Loucy (cell line): ENCODE measurements around the gene APPBP2.

Experiments
- H2AFZ ChIP-seq: fragments of 200-600 bp; sonication (generic); 2 replicates; pipeline ENCODE4 v1.6.0; 2016; ENCODE audit warnings: antibody characterized with exemption, mild to moderate bottlenecking, low read length, moderate library complexity
- H3F3A ChIP-seq: fragments of 200-600 bp; 2 replicates; pipeline ENCODE4 v1.6.0; 2016; ENCODE audit warnings: antibody characterized with exemption, low read depth, mild to moderate bottlenecking
- H3K27me3 ChIP-seq: fragments of 200-600 bp; sonication (generic); 2 replicates; pipeline ENCODE4 v1.6.1; 2014; ENCODE audit warnings: low read length, mild to moderate bottlenecking; ENCODE audit not compliant: insufficient read depth, poor library complexity, severe bottlenecking
- H3K36me3 ChIP-seq: fragments of 200-600 bp; sonication (generic); 2 replicates; pipeline ENCODE4 v1.6.1; 2016; ENCODE audit warnings: low read length; ENCODE audit not compliant: insufficient read depth
- H3K4me1 ChIP-seq: fragments of 200-600 bp; sonication (generic); 2 replicates; pipeline ENCODE4 v1.5.1; 2014; ENCODE audit warnings: low read length, mild to moderate bottlenecking; ENCODE audit not compliant: insufficient read depth, poor library complexity, severe bottlenecking
- H3K4me2 ChIP-seq: fragments of 200-600 bp; sonication (generic); 2 replicates; pipeline ENCODE4 v1.6.0; 2014; ENCODE audit warnings: antibody characterized with exemption, low read length, low read depth, mild to moderate bottlenecking; ENCODE audit not compliant: poor library complexity, severe bottlenecking
- H3K4me3 ChIP-seq: fragments of 200-600 bp; sonication (generic); 2 replicates; pipeline ENCODE4 v1.5.1; 2014; ENCODE audit warnings: low read length, mild to moderate bottlenecking, mixed read lengths; ENCODE audit not compliant: poor library complexity, severe bottlenecking
- H3K79me2 ChIP-seq: fragments of 200-600 bp; sonication (generic); 2 replicates; pipeline ENCODE4 v1.6.1; 2014; ENCODE audit warnings: low read length; ENCODE audit not compliant: insufficient read depth
- H3K9ac ChIP-seq: fragments of 200-600 bp; sonication (generic); 2 replicates; pipeline ENCODE4 v1.6.0; 2014; ENCODE audit warnings: mild to moderate bottlenecking, low read depth, low read length, moderate library complexity; ENCODE audit not compliant: poor library complexity, severe bottlenecking
- H3K9me2 ChIP-seq: fragments of 200-600 bp; sonication (generic); replicated peaks from 2 replicates; pipeline ENCODE4 v1.6.1; 2016; ENCODE audit warnings: low read depth, low read length, mixed read lengths
- H3K9me3 ChIP-seq: fragments of 200-600 bp; sonication (generic); 2 replicates; pipeline ENCODE4 v1.6.1; 2014; ENCODE audit warnings: mild to moderate bottlenecking, antibody characterized with exemption, low read length, low read depth; ENCODE audit not compliant: insufficient read depth
- H4K20me1 ChIP-seq: fragments of 200-600 bp; sonication (generic); 2 replicates; pipeline ENCODE4 v1.6.0; 2014; ENCODE audit warnings: antibody characterized with exemption, low read length, mild to moderate bottlenecking; ENCODE audit not compliant: insufficient read depth, poor library complexity, severe bottlenecking
- CTCF ChIP-seq: fragments of 200-600 bp; sonication (generic); conservative IDR thresholded peaks from 2 replicates; pipeline ENCODE4 v1.5.1; 2014; ENCODE audit warnings: mild to moderate bottlenecking, antibody characterized with exemption, low read length
- EZH2phosphoT487 ChIP-seq: fragments of 200-600 bp; IDR thresholded peaks from 2 replicates; pipeline ENCODE4 v1.6.1; 2018; ENCODE audit warnings: antibody characterized with exemption, mild to moderate bottlenecking, moderate library complexity, borderline replicate concordance

Gene APPBP2

DNA sequence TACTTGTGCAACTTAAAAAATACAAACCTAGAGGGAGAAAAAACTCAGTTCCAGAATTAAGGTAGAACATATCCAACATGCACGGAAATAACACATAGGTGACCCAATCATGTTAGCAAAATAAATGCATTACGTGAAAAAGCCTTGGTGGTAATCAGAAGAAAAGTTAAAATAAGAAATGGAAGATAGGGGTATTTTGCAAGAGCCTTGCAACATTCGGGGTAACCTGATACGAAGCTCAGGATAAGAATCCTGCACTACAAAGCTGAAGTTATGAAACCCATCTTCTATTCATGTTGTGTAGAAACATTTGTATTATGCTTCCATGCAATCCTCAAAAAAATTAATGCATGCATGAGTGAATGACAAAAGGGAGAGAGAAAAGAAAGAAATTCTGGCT lies 70.7 kb downstream of the APPBP2 start:
- no peak overlapping the region for H3K9ac ChIP-seq
- TF ChIP-seq CTCF = no peak
- TF ChIP-seq EZH2phosphoT487 = no peak
- H4K20me1 ChIP-seq = no peaks in the 10 kb centered on the region
- peaks cover 63% of the 10 kb centered on the region for H3K36me3 ChIP-seq
- H3K4me3 ChIP-seq = no peak overlapping the region
- no peaks in the 10 kb centered on the region for H3K79me2 ChIP-seq
- H3K9me2 ChIP-seq = no peaks in the 10 kb centered on the region
- no peak overlapping the region for H3K4me2 ChIP-seq
- no peaks in the 10 kb centered on the region for H3F3A ChIP-seq
- H3K9me3 ChIP-seq = no peaks in the 10 kb centered on the region
- no peaks in the 10 kb centered on the region for H3K27me3 ChIP-seq
- no peak overlapping the region for H2AFZ ChIP-seq
- no peaks in the 10 kb centered on the region for H3K4me1 ChIP-seq

DNA sequence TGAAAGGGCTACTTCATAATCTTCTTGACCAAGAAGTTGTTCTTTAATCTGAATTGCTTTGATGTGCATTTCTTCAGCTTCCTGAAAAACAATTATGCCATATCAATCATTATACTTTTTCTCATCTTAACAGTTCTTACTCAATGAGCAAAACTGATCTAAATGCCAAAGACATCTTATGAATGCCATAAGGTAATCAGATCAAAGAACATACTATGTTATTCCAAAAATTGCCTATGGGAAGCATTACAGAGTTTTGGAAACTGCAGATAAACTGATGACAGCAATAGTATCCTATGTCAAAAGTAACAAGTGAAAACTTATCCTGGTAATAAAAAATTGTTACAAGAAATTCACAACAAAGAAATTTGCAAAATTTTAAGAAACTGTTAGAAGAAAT lies 74.1 kb downstream of the APPBP2 start:
- H3K4me3 ChIP-seq = no peak overlapping the region
- H3K9me3 ChIP-seq = no peaks in the 10 kb centered on the region
- TF ChIP-seq CTCF = no peak
- TF ChIP-seq EZH2phosphoT487 = no peak
- no peaks in the 10 kb centered on the region for H3K27me3 ChIP-seq
- H2AFZ ChIP-seq = no peak overlapping the region
- no peaks in the 10 kb centered on the region for H3K9me2 ChIP-seq
- no peaks in the 10 kb centered on the region for H3F3A ChIP-seq
- no peaks in the 10 kb centered on the region for H3K4me1 ChIP-seq
- no peaks in the 10 kb centered on the region for H3K79me2 ChIP-seq
- H3K36me3 ChIP-seq = peaks cover 58% of the 10 kb centered on the region; the same call in 1 of the 2 replicates
- no peaks in the 10 kb centered on the region for H4K20me1 ChIP-seq
- no peak overlapping the region for H3K4me2 ChIP-seq
- H3K9ac ChIP-seq = no peak overlapping the region

DNA sequence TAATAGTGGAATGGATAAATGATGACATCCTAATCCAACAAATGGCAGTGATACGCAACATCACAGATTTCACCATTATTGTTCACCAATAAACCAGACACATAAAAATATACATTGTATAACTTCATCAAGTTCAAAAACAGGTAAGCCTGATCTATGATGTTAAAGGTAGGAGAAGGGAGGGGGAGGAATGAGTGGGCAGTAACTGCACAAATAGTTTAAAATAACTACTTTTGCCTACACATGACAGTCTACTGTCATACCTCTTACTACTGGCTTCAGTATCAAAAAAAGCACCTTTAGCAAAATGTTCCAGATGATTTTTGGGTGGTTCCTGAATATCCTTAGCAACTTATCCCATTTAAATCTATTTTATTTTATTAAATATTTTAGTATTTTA lies 75.0 kb downstream of the APPBP2 start:
- Histone ChIP-seq H3K9me3 (no peaks in the 10 kb centered on the region), H3K36me3 (peaks cover 66% of the 10 kb centered on the region), H3K4me2 (no peak overlapping the region), H3F3A (no peaks in the 10 kb centered on the region), H3K9me2 (no peaks in the 10 kb centered on the region), H3K27me3 (no peaks in the 10 kb centered on the region), H3K4me1 (no peaks in the 10 kb centered on the region), H3K4me3 (no peak overlapping the region), H3K9ac (no peak overlapping the region), H2AFZ (no peak overlapping the region), H3K79me2 (no peaks in the 10 kb centered on the region), H4K20me1 (no peaks in the 10 kb centered on the region)
- TF ChIP-seq CTCF (no peak), EZH2phosphoT487 (no peak)
